Fibroblast of skin of right biceps (primary cell): ENCODE measurements around the gene DNAJC12.
"Not testable (repeated sequence)": the region's sequence is repeated elsewhere in the genome, so short reads cannot be mapped to it uniquely, and the experiment has no call there.

Experiments
- DNase-seq: peaks from one replicate; pipeline ENCODE4 v3.0.0-alpha.2; 2013

The DNAJC12 gene

GRCh38 chr10:67790534-67791408 lies 47.2 kb downstream of the DNAJC12 start:
- peak; percentile 74 for DNase-seq

- DNase-seq: no peak
Measured at GRCh38 chr10:67789769-67790168, 48.2 kb downstream of the DNAJC12 start.

GRCh38 chr10:67788028-67788886 lies 49.7 kb downstream of the DNAJC12 start:
- no peak for DNase-seq

- no peak for DNase-seq
Measured at GRCh38 chr10:67785098-67785497, 52.9 kb downstream of the DNAJC12 start.

GRCh38 chr10:67784474-67784873 lies 53.5 kb downstream of the DNAJC12 start:
- DNase-seq: peak; percentile 36

GRCh38 chr10:67783606-67784294 lies 54.2 kb downstream of the DNAJC12 start:
- no peak for DNase-seq

- no peak for DNase-seq
Measured at GRCh38 chr10:67782530-67782929, 55.5 kb downstream of the DNAJC12 start.

- no peak for DNase-seq
Measured at GRCh38 chr10:67780759-67781538, 57.0 kb downstream of the DNAJC12 start.

- DNase-seq: not testable (repeated sequence)
Measured at GRCh38 chr10:67780204-67780621, 57.8 kb downstream of the DNAJC12 start.

GRCh38 chr10:67779465-67780203 lies 58.4 kb downstream of the DNAJC12 start:
- DNase-seq: peak; percentile 72

- DNase-seq: peak; percentile 18
Measured at GRCh38 chr10:67776371-67776770, 61.6 kb downstream of the DNAJC12 start.

GRCh38 chr10:67775279-67775678 lies 62.7 kb downstream of the DNAJC12 start:
- no peak for DNase-seq

GRCh38 chr10:67772894-67773511 lies 65.0 kb downstream of the DNAJC12 start:
- DNase-seq: peak; percentile 51

- no peak for DNase-seq
Measured at GRCh38 chr10:67772151-67772550, 65.8 kb downstream of the DNAJC12 start.

GRCh38 chr10:67771200-67771599 lies 66.8 kb downstream of the DNAJC12 start:
- DNase-seq: no peak

GRCh38 chr10:67770537-67770936 lies 67.5 kb downstream of the DNAJC12 start:
- DNase-seq: no peak

GRCh38 chr10:67767244-67767643 lies 70.7 kb downstream of the DNAJC12 start:
- DNase-seq: no peak

- DNase-seq: peak; percentile 95
Measured at GRCh38 chr10:67764012-67764822, 73.8 kb downstream of the DNAJC12 start.

GRCh38 chr10:67763499-67764011 lies 74.4 kb downstream of the DNAJC12 start:
- DNase-seq: peak; percentile 67

- not testable (repeated sequence) for DNase-seq
Measured at GRCh38 chr10:67762567-67762966, 75.4 kb downstream of the DNAJC12 start.
